GF-D8 (cell line): ENCODE results near the gene TOP3B.

Experiments used
- DNase-seq: peaks from one replicate; lab custom pipeline; 2025; lab: John Stamatoyannopoulos, UW

TOP3B gene

GRCh38 chr22:22013559-22014284 lies 31.1 kb upstream of the TOP3B start:
- DNase-seq: no peak

- no peak for DNase-seq
Measured at GRCh38 chr22:22011964-22012363, 29.4 kb upstream of the TOP3B start.

- DNase-seq: no peak
Measured at GRCh38 chr22:22010358-22010757, 27.8 kb upstream of the TOP3B start.

DNA sequence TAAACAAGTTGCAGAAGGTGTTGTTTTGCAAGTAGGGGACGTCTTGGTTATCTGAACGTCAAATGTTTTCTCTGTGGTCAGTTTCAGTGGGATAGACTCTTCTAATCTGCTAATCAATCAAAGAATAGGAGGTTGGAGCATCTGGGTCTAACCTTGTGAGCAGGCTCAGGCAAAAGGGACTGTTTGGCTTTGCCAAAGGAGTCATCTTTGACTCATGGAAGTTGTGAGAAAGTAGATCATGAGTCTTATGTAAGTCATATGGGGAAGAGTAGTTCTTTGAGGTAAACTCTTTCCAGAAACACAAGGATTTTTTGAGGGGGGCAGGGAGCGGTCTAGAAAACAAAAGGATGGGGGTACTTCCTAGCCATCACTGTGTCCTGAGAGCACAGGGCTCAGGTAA lies 27.1 kb upstream of the TOP3B start:
- no peak for DNase-seq

- no peak for DNase-seq
Measured at GRCh38 chr22:22006596-22006990, 24.0 kb upstream of the TOP3B start.

GRCh38 chr22:22005945-22006595 lies 23.5 kb upstream of the TOP3B start:
- no peak for DNase-seq

GRCh38 chr22:22003233-22003632 lies 20.6 kb upstream of the TOP3B start:
- DNase-seq: no peak

GRCh38 chr22:22002526-22003055 lies 20.0 kb upstream of the TOP3B start:
- DNase-seq: no peak

DNA sequence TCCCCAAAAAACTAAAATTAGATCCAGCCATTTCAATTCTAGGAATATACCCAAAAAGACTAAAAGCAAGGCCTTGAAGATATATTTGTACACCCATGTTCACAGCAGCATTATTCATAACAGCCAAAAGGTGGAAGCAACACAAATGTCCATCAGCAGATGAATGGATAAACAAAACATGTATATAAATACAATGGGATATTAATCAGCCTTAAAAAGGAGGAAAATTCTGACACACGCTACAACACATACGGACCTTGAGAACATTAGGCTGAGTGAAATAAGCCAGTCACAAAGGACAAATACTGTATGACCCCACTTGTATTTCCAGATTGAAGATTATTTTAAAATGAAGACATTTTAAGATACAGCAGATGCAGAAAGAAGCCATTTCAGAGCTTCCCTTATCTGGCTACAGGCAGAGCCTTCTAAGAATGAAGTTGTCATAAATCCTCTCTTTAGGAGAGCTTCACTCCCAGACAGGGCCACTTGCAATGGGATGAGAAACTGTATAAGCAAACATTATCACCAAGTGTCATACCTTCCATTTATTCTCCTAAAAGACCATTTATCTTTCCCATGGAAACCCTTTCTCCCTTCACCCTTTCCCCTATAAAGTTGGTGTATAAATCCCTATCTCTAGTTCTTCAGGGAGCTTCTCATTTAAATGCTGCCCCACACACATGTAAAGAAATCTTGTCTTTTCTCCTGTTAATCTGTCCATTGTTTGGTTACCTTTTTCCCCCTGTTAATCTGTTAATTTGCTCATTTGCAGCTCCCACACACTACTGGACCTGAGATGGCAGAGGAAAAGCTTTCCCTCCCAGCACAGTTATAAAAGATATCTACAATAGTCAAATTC lies 19.3 kb upstream of the TOP3B start:
- no peak for DNase-seq

- DNase-seq: no peak
Measured at GRCh38 chr22:21998595-21999247, 16.1 kb upstream of the TOP3B start.

DNA sequence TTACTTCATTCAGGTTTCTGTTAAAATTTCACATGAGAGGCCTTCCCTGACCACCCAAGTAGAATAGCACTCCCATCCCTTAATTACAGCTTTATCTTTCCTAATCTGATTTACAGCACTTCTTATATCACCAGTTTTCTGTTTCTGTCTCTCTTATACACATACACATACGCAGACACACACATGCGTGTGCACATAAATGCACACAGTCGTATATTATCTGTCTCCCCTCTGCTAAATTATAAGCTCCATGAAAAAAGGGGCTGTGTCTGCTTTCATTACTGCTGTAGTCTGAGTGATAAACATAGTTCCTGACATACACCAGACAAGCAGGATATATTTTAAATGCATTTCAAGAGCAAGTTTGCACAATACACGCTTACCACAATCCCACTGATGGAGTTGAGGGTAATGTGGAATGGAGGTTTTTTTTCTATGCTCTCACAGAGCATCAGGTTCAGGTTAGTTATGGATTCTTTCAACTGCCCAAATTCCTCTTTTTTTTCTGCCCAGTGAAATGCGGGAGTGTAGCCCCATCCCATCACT lies 13.7 kb upstream of the TOP3B start:
- DNase-seq: no peak

GRCh38 chr22:21995660-21996059 lies 13.1 kb upstream of the TOP3B start:
- DNase-seq: no peak

DNA sequence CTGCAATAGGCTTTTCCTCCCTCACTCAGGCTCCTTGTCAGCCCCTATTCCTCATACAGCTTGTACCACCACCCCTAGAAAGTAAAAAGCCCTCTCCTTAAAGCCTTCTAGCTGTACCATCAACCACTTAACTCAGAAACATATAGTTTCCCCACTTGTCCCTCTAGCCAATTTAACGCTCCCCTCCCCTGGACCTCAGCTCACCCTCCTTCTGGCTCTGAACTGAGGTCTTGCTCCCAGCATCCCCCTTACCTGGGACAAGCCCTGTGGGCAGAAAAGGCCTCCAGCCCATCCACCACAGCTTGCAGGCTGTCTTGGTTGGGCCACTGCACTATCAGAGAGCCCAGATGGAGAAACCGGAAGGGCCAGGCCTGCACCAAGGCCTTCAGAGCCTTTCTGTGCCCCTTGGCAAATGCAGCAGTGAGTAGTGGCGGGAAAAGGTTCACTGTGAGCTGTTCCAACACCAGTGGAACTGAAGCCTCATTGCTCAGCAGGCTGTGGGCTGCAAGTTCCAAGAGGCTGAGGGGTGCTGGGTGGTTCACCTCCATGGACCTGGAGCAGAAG lies 12.4 kb upstream of the TOP3B start:
- no peak for DNase-seq

DNA sequence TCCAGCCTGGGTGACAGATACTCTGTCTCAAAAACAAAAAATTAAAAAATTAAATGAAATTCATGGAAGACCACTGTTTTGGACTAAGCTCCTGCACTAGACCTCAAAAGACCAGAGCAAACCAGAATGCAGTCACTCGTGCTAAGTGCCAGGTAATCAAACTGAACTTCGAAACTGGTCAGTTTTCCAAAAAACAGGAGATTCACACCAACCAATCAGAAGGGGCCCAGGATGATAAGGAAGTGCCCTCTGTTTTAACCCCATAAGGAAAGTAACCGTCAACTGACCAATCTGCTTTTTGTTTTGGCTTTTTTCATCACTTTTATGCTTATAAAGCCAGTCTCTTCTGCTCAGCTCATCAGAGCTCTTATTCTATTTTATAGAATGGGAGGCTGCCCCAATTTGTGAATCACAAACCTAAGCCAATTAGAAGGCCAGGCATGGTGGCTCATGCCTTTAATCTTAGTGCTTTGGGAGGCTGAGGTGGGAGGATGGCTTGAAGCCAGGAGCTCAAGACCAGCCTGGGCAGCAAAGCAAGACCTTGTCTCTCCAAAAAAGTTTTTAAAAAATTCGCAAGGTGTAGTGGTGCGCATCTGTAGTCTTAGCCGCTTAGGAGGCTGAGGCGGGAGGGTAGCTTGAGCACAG lies 10.1 kb upstream of the TOP3B start:
- no peak for DNase-seq

DNA sequence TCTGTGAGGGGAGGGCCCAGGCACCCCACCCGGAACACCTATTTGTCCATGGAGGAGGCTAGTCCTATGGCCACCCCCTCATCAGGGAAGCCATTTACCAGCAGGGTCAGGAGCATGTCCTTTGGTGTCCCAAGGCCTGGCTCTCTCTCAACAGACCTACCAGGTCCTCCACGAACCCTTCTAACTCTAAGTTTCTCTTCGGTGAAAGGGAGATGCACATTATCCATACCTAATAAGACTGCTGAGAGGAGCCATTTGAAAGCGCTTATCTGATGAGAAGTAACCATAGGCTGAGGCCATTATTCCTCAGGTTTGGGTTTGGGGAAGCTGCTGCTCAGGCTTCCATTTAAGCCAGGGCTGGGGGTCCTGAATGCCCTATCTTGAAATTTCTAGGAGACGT lies 9.2 kb upstream of the TOP3B start:
- DNase-seq: no peak

- no peak for DNase-seq
Measured at GRCh38 chr22:21991304-21991596, 8.7 kb upstream of the TOP3B start.

- no peak for DNase-seq
Measured at GRCh38 chr22:21990445-21991303, 8.1 kb upstream of the TOP3B start.

- DNase-seq: no peak
Measured at GRCh38 chr22:21989049-21989448, 6.5 kb upstream of the TOP3B start.

DNA sequence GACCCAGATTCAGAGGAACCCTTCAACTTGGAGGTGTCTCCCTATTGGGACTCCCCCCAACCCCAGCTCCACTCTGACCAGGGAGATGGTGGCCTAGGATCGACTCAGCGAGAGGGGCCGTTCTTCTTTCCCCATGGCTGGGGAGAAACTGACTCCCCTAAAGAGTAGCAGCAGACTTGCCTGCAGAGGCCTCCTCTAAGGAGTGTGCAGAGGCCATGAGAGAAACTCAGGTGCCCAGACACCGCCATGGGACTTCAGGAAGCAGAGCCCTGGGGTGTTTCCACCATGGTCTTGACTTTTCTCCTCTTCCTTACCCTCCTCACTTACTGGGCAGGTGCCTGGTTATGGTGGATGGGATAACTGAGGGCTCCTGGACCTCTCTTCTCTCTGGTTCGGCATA lies 2.6 kb upstream of the TOP3B start:
- DNase-seq: no peak

DNA sequence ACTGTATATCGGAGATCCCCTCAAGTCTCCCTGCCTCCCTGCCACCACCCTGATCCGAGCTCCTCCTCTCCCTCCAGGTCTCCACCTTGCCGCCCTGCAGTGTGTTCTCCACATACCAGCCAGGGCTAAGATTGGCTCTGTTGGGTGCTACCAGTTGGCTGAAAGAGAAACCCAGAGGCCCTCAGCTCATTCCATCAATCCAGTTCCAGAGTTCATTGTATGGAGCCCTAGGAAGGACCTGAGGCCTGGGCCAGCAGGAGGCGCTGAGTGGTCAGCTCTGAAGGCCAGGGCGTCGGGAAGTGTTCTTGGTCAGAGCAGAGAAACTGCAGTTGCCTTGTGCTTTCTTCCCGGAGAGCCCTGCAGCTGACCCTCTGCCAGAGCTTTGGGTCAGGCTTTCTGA lies 2.2 kb upstream of the TOP3B start:
- no peak for DNase-seq
